ENCODE data around the gene NRIP1.

The NRIP1 gene

GRCh38 chr21:14956807-14957206 is 108.0 kb downstream of the NRIP1 start:
- H3K27ac ChIP-seq (ENCODE audit: low read length), result no peak overlapping the region
- no peak overlapping the region for H3K4me2 ChIP-seq (ENCODE audit: low read depth, low read length)
- no peaks in the 10 kb centered on the region for H3K4me1 ChIP-seq (ENCODE audit: low read length)
- H3K36me3 ChIP-seq (replicated peaks; ENCODE audit: insufficient read depth, low read length), result no peaks in the 10 kb centered on the region
- TF ChIP-seq EZH2phosphoT487 (IDR thresholded peaks at IDR 0.05; ENCODE audit: low read length), result no peak
- TF ChIP-seq EZH2 (optimal IDR thresholded peaks at IDR 0.05; ENCODE audit: low read depth, low read length), result no peak
- TF ChIP-seq, protein P1, sequence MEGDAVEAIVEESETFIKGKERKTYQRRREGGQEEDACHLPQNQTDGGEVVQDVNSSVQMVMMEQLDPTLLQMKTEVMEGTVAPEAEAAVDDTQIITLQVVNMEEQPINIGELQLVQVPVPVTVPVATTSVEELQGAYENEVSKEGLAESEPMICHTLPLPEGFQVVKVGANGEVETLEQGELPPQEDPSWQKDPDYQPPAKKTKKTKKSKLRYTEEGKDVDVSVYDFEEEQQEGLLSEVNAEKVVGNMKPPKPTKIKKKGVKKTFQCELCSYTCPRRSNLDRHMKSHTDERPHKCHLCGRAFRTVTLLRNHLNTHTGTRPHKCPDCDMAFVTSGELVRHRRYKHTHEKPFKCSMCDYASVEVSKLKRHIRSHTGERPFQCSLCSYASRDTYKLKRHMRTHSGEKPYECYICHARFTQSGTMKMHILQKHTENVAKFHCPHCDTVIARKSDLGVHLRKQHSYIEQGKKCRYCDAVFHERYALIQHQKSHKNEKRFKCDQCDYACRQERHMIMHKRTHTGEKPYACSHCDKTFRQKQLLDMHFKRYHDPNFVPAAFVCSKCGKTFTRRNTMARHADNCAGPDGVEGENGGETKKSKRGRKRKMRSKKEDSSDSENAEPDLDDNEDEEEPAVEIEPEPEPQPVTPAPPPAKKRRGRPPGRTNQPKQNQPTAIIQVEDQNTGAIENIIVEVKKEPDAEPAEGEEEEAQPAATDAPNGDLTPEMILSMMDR (IDR thresholded peaks at IDR 0.05; ENCODE audit: low read length), result no peak
- H3K27me3 ChIP-seq (replicated peaks; ENCODE audit: insufficient read depth, low read length), result no peaks in the 10 kb centered on the region
- no peaks in the 10 kb centered on the region for H3K79me2 ChIP-seq (ENCODE audit: low read length)
- H4K20me1 ChIP-seq (ENCODE audit: insufficient read depth, low read length), result no peaks in the 10 kb centered on the region
- no peak overlapping the region for H2AFZ ChIP-seq (ENCODE audit: low read length)
- H3K4me3 ChIP-seq (ENCODE audit: low read length), result no peak overlapping the region
- no peaks in the 10 kb centered on the region for H3K9me2 ChIP-seq (replicated peaks; ENCODE audit: insufficient read depth, low read length)
- no peak for DNase-seq
- H3F3A ChIP-seq (ENCODE audit: insufficient read depth, low read length), result no peaks in the 10 kb centered on the region
- no peaks in the 10 kb centered on the region for H3K9me3 ChIP-seq (replicated peaks; ENCODE audit: insufficient read depth, low read length)
- no peak overlapping the region for H3K9ac ChIP-seq (ENCODE audit: low read length)

DNA sequence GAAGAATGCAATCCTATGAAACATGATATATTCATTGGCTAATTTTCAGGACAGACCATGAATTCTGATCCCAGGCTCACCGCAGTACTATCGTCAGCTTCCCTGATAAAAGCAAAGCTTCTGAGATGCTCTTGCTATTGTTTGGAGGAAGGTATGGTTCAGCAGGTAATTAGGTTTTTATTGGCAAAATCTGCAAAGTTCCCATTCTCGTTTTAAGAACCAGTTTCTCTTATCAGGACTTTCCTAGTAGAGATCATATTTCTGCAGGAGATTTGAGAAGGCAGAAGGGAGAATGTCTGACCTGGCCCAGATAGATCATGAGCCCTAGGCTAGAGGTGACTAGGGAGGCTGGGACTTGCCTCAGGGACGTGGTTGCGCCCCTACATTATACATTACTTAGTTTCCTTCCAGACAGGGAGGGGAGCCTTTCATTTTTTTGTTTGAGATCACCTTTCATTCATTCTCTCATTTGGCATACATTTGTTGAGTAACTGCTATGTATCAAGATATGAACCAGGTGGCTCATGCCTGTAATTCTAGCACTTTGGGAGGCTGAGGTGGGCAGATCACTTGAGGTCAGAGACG is 108.8 kb downstream of the NRIP1 start:
- Histone ChIP-seq H3K36me3 (replicated peaks; ENCODE audit: insufficient read depth, low read length) (no peaks in the 10 kb centered on the region), H3K9me3 (replicated peaks; ENCODE audit: insufficient read depth, low read length) (no peaks in the 10 kb centered on the region), H3K9me2 (replicated peaks; ENCODE audit: insufficient read depth, low read length) (no peaks in the 10 kb centered on the region), H3K4me1 (ENCODE audit: low read length) (no peaks in the 10 kb centered on the region), H2AFZ (ENCODE audit: low read length) (no peak overlapping the region), H3F3A (ENCODE audit: insufficient read depth, low read length) (no peaks in the 10 kb centered on the region), H3K27me3 (replicated peaks; ENCODE audit: insufficient read depth, low read length) (no peaks in the 10 kb centered on the region), H4K20me1 (ENCODE audit: insufficient read depth, low read length) (no peaks in the 10 kb centered on the region), H3K27ac (ENCODE audit: low read length) (no peak overlapping the region), H3K4me3 (ENCODE audit: low read length) (no peak overlapping the region), H3K79me2 (ENCODE audit: low read length) (no peaks in the 10 kb centered on the region), H3K9ac (ENCODE audit: low read length) (no peak overlapping the region), H3K4me2 (ENCODE audit: low read depth, low read length) (no peak overlapping the region)
- no peak for DNase-seq
- TF ChIP-seq EZH2phosphoT487 (IDR thresholded peaks at IDR 0.05; ENCODE audit: low read length) (no peak), EZH2 (optimal IDR thresholded peaks at IDR 0.05; ENCODE audit: low read depth, low read length) (no peak)
- TF ChIP-seq, protein P1 (IDR thresholded peaks at IDR 0.05; ENCODE audit: low read length), result no peak

DNA sequence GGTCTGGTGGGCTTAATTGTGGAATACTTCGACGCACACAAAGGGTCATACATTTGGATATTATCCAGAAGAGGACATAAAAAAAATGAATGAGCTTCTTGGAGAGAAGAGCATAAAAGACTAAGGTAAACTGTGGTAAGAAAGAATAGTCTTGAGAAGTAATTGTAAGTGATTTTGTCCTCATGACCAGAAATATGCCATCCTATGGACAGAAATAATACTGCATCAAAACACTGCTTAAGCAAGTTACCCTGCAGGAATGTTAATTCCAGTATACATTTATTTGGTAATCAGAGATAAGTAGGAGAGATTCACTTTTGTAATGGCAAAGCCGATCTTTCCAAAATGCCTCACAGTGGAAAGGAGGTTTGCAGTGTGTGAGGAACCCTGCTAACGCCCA is 111.9 kb downstream of the NRIP1 start:
- no peaks in the 10 kb centered on the region for H3K27me3 ChIP-seq (replicated peaks; ENCODE audit: insufficient read depth, low read length)
- TF ChIP-seq EZH2phosphoT487 (IDR thresholded peaks at IDR 0.05; ENCODE audit: low read length) (no peak), EZH2 (optimal IDR thresholded peaks at IDR 0.05; ENCODE audit: low read depth, low read length) (no peak)
- TF ChIP-seq, protein P1 (IDR thresholded peaks at IDR 0.05; ENCODE audit: low read length), result no peak
- DNase-seq, result no peak

More for the DNA sequence above, 111.9 kb downstream of the NRIP1 start:
- no peaks in the 10 kb centered on the region for H3K9me2 ChIP-seq (replicated peaks; ENCODE audit: insufficient read depth, low read length)
- H4K20me1 ChIP-seq (ENCODE audit: insufficient read depth, low read length), result no peaks in the 10 kb centered on the region
- no peaks in the 10 kb centered on the region for H3K36me3 ChIP-seq (replicated peaks; ENCODE audit: insufficient read depth, low read length)
- H3K4me3 ChIP-seq (ENCODE audit: low read length), result no peak overlapping the region
- H3K9me3 ChIP-seq (replicated peaks; ENCODE audit: insufficient read depth, low read length), result no peaks in the 10 kb centered on the region
- no peak overlapping the region for H3K9ac ChIP-seq (ENCODE audit: low read length)
- H2AFZ ChIP-seq (ENCODE audit: low read length), result no peak overlapping the region
- no peaks in the 10 kb centered on the region for H3K79me2 ChIP-seq (ENCODE audit: low read length)
- H3K4me2 ChIP-seq (ENCODE audit: low read depth, low read length), result no peak overlapping the region
- no peak overlapping the region for H3K27ac ChIP-seq (ENCODE audit: low read length)
- H3F3A ChIP-seq (ENCODE audit: insufficient read depth, low read length), result no peaks in the 10 kb centered on the region
- H3K4me1 ChIP-seq (ENCODE audit: low read length), result no peaks in the 10 kb centered on the region
